GM21737 (cell line): ENCODE data around the gene ALS2.
"Not testable (repeated sequence)": the region's sequence is repeated elsewhere in the genome, so short reads cannot be mapped to it uniquely, and the experiment has no call there.

Source experiments
- ATAC-seq: cut with Tn5 transposase; IDR thresholded peaks from one replicate; pipeline ENCODE4 v1.9.1; 2021; ENCODE audit warnings: mild to moderate bottlenecking, moderate library complexity; ENCODE audit not compliant: unreplicated experiment

Gene ALS2

DNA sequence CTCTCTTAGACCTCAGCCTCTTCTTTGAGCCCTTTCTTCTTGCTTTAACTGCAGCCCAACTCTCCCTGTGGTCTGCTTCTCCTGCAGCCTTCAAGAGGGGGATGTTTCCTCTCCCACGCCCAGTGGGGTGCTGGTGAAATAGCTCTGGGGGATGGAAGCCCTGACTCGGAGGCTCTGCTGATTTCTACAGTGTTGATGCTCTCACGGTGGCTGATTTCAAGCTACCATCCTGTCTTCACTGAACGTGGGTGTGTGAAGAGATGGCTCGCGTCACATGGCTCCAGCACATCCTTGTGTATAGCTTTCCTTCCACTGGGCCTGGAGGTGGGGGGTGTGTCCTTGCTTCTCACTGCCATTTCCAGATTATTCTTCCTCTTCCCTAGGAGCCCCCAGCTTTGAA lies 102.3 kb downstream of the ALS2 start:
- no peak for ATAC-seq

DNA sequence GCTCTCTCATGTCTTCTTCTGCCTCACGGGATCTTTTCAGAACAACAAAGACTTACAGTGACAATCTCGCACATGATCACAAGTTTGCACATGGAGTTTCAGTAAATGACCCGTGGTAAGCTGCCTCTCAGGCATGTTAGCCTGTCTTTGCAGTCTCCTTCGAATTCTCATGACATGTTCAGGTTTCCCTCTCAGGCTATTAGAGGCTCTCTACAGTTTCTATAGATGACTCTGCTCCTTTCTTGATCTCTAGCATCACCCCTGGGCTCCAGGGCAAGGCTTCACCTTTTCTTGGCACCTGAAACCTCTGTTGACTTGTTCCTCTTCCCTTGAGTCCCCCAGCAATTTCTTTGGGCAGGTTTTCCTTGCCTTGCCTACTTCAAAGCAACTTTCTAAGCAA lies 105.3 kb downstream of the ALS2 start:
- ATAC-seq, result no peak

DNA sequence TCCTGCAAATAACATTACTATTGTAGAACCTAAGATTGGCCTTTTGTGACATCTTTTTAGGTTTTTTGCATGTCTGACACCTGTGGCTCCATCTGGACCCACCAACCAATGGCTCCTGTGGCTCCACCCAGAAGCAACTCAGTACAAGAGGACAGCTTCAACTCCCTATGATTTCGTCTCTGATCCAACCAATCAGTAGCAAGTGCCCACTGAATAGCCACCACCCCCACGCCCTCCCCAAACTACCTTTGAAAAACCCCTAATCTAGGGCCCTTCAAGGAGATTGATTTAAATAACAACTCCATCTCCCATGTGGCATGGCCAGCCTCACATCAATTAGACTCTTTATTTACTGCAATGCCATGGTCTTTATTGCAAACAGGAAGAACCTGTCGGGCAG lies 105.9 kb downstream of the ALS2 start:
- ATAC-seq, result no peak

DNA sequence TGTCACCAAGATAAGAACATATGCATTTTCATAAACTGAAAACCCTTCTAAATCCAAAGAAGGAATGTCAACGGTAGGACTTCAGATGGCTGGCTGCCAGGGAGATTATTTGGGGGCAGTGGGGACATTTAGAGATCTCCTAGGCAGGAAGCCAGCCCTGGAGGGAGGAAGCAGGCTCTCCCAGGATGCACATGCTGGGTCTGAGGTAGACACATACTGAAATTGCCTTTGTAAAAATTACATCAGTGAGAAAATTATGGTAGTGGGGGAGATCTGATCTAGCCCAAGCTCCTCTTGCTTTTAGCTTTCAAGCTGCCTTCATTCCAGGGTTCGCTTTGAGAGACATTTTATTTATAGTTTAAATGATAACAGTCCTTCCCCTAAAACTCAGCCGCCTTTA lies 106.4 kb downstream of the ALS2 start:
- ATAC-seq, result no peak

DNA sequence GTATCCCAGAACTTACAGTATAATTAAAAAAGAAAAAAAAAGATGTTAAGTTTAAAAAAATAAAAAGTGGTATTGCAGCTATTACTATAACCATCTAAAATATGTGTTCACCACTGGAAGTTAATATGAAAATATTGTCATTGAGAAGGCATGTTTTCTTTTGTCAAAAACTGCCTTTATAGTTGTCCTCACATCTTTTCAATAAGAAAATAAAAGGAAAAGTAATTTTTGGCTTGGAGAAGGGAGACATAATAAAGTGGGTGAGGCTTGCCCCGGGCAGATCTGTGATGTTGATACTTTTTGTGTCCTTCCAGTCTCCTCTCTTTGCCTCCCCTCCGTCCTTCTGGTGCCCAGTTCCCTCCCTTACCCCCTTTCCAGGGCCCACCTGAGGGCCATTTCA lies 107.2 kb downstream of the ALS2 start:
- no peak for ATAC-seq

DNA sequence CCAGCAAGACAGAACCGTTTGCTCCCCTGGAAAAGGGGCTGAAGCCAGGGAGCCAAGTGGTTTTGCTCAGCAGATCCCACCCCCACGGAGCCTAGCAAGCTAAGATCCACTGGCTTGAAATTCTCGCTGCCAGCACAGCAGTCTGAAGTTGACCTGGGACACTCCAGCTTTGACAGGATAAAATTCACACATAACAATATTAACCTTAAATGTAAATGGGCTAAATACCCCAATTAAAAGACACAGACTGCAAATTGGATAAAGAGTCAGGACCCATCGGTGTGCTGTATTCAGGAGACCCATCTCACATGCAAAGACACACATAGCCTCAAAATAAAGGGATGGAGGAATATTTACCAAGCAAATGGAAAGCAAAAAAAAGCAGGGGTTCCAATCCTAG lies 109.5 kb downstream of the ALS2 start:
- ATAC-seq, result not testable (repeated sequence)

DNA sequence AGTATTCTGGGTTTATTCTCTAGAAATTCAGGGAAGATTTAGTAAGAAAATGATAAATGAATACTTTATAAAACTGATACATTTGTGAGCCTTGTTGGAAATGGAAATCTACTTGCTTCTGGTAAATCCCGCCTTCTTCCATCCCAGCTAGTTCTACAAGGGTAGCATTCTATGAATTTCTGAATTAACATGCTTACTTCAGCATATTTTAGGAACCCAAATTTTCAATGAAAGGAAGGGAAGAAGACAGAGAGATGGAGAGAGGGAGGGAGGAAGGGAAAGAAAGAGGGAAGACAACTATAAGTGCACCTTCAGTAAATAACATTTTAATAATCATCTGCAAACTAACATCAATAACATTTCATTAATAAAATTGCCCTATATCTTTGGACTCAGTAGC lies 110.9 kb downstream of the ALS2 start:
- no peak for ATAC-seq

DNA sequence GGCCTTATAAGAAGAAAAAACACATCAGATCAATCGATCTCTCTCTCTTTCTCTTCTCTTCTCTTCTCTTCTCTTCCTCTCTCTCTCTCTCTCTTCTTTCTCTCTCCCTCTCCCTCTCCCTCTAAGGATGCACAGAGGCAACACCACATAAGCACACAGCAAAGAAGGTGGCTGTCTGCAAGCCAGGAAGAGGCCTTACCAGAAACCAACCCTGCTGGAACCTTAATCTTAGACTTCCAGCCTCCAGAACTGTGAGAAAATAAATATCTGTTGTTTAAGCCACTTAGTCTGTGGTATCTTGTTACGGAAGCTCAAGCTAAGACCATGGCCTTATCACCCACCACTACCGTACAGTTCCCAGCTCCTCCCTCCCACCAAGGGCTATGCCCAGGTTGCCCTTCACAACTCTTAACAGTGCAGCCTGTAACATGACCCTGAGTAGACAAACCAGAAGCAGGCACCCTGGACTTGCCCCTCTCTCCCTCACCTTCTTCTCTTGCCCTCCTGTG lies 112.3 kb downstream of the ALS2 start:
- ATAC-seq, result no peak

DNA sequence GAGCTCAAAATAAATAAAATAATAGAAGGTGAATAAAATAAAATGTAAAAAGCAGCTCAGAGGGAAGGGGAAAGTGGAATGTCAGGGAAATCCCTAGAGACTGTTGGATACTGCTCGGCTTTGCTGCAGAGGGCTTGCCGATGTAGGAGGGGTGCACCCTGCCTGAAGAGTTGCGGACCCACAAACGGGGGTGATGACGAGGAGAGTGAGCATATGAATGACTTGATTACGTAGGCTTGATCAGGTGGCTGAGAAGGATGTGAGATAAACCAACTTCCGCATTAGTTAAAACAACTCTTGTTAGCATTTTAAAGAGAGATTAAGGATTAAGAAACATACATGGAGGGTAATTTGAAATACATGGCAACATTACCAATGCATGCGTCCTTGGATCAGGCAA lies 116.4 kb downstream of the ALS2 start:
- ATAC-seq, result no peak

DNA sequence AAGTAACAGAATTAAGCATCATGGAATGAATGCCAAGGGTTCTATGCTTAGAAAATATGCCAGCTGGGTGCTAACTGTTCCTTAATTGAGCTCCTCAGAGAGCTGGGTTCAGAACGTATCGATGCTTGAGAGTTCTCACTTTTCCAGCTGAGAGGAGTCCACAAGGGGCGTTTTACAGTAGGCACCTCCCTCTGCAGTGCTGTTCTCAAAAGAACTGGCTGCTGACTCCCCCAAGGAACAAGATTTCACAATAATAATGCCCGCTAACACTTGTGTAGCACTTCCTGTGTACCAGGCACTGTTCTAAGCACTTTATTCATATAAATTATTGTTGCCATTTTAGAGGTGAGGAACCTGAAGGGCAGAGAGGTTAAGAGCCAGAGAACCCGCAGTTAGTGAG lies 119.4 kb downstream of the ALS2 start:
- ATAC-seq, result no peak

DNA sequence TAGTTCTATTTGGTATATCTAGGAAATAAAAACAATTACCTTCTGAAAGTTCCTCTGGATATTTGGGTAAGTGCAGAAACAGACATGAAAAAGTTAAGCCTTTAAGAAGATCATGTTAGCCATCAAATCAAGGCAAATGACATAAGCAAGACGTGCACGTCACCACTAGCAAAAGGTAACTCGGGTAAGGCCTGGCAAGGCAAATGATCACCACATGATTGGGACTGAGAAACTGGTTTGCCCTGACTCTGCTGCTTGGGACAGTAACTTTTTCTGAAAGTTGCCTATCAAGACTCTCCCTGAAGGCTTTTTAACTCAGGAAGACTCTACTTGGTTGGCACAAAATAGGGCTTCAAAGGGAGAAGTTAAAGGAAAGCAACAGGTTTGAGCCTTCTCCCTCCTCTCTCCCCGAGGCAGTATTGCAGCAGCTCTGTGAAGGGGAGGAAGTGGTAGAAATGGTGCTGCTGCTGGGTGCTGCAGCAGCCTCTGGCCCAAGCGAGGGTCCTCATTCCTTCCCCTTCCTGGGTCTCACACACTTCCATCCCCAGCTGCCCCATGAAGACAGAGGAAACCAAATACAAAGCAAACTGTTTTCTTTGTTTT lies 120.3 kb downstream of the ALS2 start:
- no peak for ATAC-seq

DNA sequence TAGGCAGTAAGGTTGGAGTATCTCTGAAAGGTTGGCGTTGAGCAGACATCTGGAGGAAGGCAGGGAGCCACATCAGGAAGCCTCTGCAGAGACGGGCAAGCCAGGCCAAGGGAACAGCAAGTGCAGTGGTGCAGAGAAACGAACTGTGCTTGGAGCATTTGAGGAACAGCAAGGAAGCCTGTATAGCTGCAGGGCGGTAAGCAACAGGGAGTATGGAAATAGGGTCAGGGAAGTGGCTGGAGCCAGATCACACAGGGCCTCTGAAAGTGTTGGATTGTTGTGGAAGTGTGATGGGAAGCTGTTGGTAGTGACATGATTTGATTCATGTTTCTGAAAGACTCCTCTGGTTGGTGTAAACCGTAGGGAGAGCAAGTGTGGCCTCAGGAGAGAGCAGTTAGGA lies 124.0 kb downstream of the ALS2 start:
- no peak for ATAC-seq

DNA sequence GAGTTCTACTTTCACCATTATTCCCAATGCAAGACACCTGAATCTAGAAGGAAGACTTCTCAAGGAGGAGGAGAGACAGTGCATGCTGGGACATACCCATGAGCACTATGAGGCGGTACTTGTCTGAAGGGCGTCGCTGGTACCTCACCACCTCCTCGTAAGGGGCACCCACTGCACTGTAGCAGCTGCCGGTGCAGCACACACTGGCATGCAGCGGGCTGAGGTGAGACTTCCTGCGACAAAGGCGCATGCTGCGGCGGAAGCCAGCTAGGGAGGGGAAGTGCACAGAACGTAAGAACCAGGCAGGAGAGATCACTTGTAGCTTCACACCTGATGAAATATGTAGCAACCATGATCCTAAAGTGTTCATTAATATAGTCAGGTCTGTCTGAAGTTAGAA lies 124.6 kb downstream of the ALS2 start:
- ATAC-seq, result no peak

DNA sequence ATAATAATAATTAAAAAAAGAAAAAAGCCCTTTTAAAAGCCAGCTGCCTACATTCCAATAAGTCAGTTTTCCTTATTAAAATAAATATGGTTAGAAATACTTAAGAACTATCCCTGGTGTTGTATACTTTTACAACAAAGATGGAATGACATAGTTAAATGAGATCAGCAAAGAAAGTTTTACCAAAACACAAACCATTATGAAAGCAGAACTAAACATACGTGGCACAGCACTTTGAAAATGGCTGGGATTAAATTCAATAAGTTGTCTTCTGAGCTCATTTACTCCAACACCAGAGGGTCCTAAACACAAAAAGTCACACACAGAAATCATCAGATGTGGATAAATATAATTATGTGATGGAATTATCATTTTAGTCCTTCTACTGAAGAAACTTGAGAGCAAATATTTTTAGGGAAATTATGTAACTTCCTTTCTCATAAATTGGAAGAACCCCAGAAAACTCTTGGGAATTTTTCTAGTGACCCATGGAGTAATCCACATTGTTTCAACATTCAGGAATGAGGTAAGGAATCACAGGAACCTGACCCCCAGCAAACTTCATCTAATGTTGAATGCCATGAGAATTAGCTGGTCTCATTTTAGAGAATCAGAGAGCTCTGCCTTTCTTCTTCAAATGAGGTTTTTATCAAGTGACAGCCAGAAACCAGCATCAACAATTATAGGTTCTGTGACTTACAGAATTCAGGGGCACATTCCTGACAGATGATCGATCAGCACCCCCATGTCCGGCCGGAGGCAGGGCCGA lies 125.9 kb downstream of the ALS2 start:
- no peak for ATAC-seq

DNA sequence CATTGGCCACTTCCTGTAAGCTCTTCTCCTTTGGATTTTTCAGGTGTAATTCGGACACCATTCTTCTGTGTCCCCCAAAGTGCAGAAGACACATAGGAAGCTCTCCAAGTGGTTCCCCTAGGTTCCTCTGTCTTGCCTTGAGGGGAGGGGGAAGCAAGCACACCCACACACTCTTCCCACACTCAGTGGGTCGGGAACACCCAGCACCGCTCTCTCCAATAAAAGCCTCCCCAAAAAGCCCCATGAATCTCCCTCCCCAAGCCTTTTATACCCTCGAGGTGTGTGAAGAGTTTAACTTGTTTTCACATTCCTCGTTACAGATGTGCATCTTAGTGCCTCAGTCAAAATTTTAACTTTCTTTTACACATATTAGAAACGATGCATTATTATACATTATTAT lies 127.5 kb downstream of the ALS2 start:
- ATAC-seq, result no peak
